Peyer's patch (tissue), 4 donors: ENCODE measurements around the gene CELF2. TPM values are rescaled to one million over a fixed set of nuclear protein-coding genes. Genes with fewer than 3 reads are reported as not detected.

ENCODE experiments used
- DNase-seq, 3 donors: peaks; one replicate each; pipeline ENCODE4 v3.0.0-alpha.2; 2017 to 2019
- H3K27ac ChIP-seq, 4 donors: fragments of 200-600 bp; sonication (generic); one replicate each; pipeline ENCODE4 v1.5.1; 2016 to 2019
- H3K27me3 ChIP-seq, 2 donors: fragments of 200-600 bp; sonication (generic); one replicate each; pipeline ENCODE4 v1.5.1; 2019
- H3K36me3 ChIP-seq, 3 donors: fragments of 200-600 bp; sonication (generic); one replicate each; pipeline ENCODE4 v1.5.1; 2016 to 2019
- H3K4me1 ChIP-seq, 4 donors: fragments of 200-600 bp; sonication (generic); one replicate each; pipeline ENCODE4 v1.5.1; 2016 to 2019
- H3K4me3 ChIP-seq, 4 donors: fragments of 200-600 bp; sonication (generic); 1 replicate in 3 of 4; 2 replicates in 1 of 4; pipeline ENCODE4 v1.5.1; 2016 to 2019; ENCODE audit warnings: mild to moderate bottlenecking in 1 of 4
- H3K9me3 ChIP-seq, 4 donors: fragments of 200-600 bp; sonication (generic); one replicate each; pipeline ENCODE4 v1.5.1; 2016 to 2019; ENCODE audit warnings: mild to moderate bottlenecking in 1 of 4
- CTCF ChIP-seq, 6 experiments: fragments of 450-650 bp in 4 of 6; fragments of 200-600 bp in 2 of 6; sonication (generic) in 1 of 6; IDR thresholded peaks; one replicate each; pipeline ENCODE4 v1.5.1; 2017 to 2019; ENCODE audit warnings: antibody characterized with exemption in 6 of 6, mild to moderate bottlenecking in 3 of 6, moderate library complexity in 1 of 6
- POLR2A ChIP-seq, 2 donors: fragments of 450-650 bp; IDR thresholded peaks; one replicate each; pipeline ENCODE4 v1.5.1; 2017; ENCODE audit warnings: antibody characterized with exemption in 2 of 2, mild to moderate bottlenecking in 2 of 2, moderate library complexity in 2 of 2
- total RNA-seq, 4 donors: library from RNA; depleted of rRNA; stranded (reverse); fragments of >200 nt; gene quantifications; one replicate each; pipeline ENCODE4 v1.1.0, GENCODE V29; 2016

The CELF2 gene
- total RNA-seq, 4 donors from 2014 or later, result 20.5 to 110 (median 40.7) TPM

- no peak overlapping the region for H3K4me3 ChIP-seq
- no peaks in the 10 kb centered on the region for H3K4me1 ChIP-seq
- no peaks in the 10 kb centered on the region for H3K9me3 ChIP-seq
- DNase-seq, result no peak
- no peak for TF ChIP-seq POLR2A (IDR thresholded peaks at IDR 0.05)
- TF ChIP-seq CTCF (IDR thresholded peaks at IDR 0.05), result no peak
- H3K27ac ChIP-seq, result no peak overlapping the region
- no peaks in the 10 kb centered on the region for H3K36me3 ChIP-seq
- H3K27me3 ChIP-seq, result no peaks in the 10 kb centered on the region
Measured at GRCh38 chr10:11367505-11367904, 349.8 kb downstream of the CELF2 start.

GRCh38 chr10:11373717-11374171, 356.1 kb downstream of the CELF2 start:
- Histone ChIP-seq H3K27me3 (no peaks in the 10 kb centered on the region), H3K4me3 (no peak overlapping the region), H3K9me3 (no peaks in the 10 kb centered on the region), H3K4me1 (no peaks in the 10 kb centered on the region), H3K36me3 (no peaks in the 10 kb centered on the region), H3K27ac (no peak overlapping the region)
- TF ChIP-seq CTCF (IDR thresholded peaks at IDR 0.05) (no peak), POLR2A (IDR thresholded peaks at IDR 0.05) (no peak)
- DNase-seq, result no peak

- TF ChIP-seq CTCF (IDR thresholded peaks at IDR 0.05) (no peak), POLR2A (IDR thresholded peaks at IDR 0.05) (no peak)
- Histone ChIP-seq H3K36me3 (no peaks in the 10 kb centered on the region), H3K4me3 (no peak overlapping the region), H3K4me1 (no peaks in the 10 kb centered on the region), H3K9me3 (no peaks in the 10 kb centered on the region), H3K27me3 (no peaks in the 10 kb centered on the region), H3K27ac (no peak overlapping the region)
- no peak for DNase-seq
Measured at GRCh38 chr10:11377267-11377666, 359.6 kb downstream of the CELF2 start.

- TF ChIP-seq POLR2A (IDR thresholded peaks at IDR 0.05) (no peak), CTCF (IDR thresholded peaks at IDR 0.05) (no peak)
- no peak overlapping the region for H3K27ac ChIP-seq
- H3K4me3 ChIP-seq, result no peak overlapping the region
- H3K9me3 ChIP-seq, result no peaks in the 10 kb centered on the region
- no peak for DNase-seq
- H3K36me3 ChIP-seq, result no peaks in the 10 kb centered on the region
- no peaks in the 10 kb centered on the region for H3K4me1 ChIP-seq
- H3K27me3 ChIP-seq, result no peaks in the 10 kb centered on the region
Measured at GRCh38 chr10:11378835-11379234, 361.2 kb downstream of the CELF2 start.

- Histone ChIP-seq H3K36me3 (no peaks in the 10 kb centered on the region), H3K27me3 (no peaks in the 10 kb centered on the region), H3K4me1 (no peaks in the 10 kb centered on the region), H3K4me3 (no peak overlapping the region), H3K9me3 (no peaks in the 10 kb centered on the region), H3K27ac (no peak overlapping the region)
- TF ChIP-seq CTCF (IDR thresholded peaks at IDR 0.05) (no peak), POLR2A (IDR thresholded peaks at IDR 0.05) (no peak)
- DNase-seq, result no peak
Measured at GRCh38 chr10:11379771-11380170, 362.1 kb downstream of the CELF2 start.

- Histone ChIP-seq H3K27ac (no peak overlapping the region), H3K36me3 (no peaks in the 10 kb centered on the region), H3K9me3 (no peaks in the 10 kb centered on the region), H3K4me1 (no peaks in the 10 kb centered on the region), H3K4me3 (no peak overlapping the region), H3K27me3 (no peaks in the 10 kb centered on the region)
- no peak for DNase-seq
- TF ChIP-seq CTCF (IDR thresholded peaks at IDR 0.05), result no peak
Measured at GRCh38 chr10:11381023-11381422, 363.4 kb downstream of the CELF2 start.
